GM21360 (cell line): Measurements from ENCODE around the gene SLC47A2.

ENCODE experiments used
- ATAC-seq: cut with Tn5 transposase; IDR thresholded peaks from one replicate; pipeline ENCODE4 v1.9.1; 2021; ENCODE audit warnings: mild to moderate bottlenecking, moderate library complexity; ENCODE audit not compliant: unreplicated experiment

The SLC47A2 gene

DNA sequence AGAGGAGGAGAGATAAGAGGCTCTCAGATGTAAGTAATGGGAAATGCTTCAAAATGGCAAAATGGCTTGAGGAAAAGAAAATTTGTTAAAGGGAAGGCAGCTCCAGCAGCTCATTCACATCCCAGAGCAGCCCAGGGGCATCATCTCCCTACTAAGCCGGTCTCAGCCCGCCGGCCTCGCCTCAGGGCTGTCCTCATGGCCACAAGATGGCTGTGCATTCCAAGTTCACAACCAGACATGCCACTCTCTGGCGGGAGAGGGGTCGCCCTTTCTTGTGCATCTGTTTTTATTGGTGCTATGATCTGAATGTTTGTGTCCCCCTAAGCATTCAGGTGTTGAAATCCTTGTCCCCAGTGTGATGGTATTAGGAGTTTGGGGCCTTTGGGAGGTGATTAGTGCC lies 13.5 kb upstream of the SLC47A2 start:
- no peak for ATAC-seq

DNA sequence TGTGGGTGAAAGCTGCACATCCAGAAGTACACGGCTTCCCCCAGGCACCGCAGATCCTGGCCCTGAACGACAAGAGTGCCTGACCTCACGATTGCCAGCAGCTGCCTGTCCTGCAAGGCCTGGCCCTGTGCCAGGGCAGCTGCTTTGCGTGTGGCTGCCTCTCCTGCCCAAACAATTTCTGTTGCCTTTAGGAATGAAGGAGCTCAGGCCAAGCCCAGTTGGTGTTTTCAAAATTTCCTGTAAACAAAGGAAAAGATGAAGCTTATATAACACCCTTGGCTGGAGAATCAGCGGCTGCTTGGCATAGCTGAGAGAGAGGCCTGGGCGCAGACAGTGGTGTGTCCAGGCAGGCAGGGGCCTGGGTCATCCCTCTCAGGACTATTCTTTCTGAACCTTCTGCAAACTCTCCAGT lies 11.7 kb upstream of the SLC47A2 start:
- no peak for ATAC-seq

GRCh38 chr17:19727501-19728078 lies 11.2 kb upstream of the SLC47A2 start:
- ATAC-seq: no peak

DNA sequence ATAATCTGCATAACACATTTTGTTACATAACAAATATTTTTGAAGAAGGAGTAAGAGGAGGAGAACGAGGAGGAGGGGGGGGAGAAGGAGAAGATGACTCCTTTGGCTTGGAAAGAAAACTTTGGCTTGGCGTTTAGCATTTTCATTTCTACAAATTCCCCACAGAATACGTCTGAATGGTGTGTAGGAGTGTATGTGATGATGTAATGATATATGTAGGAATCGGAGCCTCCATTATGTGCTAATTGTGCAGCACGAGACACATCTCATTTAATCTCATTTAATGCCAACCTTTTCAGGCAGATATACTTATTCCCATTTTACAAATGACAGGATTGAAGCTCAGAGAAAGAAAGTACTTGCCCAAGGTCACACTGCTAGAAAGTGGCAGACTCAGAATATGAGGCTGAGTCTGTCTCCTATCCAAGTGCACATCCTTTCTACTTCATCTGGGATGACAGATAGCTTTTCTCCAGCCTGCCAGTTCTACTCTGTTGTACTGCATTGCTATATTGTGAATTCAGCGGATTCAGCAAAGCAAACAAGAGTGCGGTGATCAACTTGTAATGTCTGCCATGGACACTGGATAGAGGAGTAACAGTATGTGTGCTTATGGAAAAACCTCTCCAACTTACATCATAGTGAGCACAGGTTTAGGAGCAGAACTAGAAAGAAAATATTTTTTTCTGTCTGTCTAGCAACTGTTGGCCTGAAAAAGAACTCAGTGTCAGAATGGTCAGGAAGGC lies 10.4 kb upstream of the SLC47A2 start:
- ATAC-seq: no peak

DNA sequence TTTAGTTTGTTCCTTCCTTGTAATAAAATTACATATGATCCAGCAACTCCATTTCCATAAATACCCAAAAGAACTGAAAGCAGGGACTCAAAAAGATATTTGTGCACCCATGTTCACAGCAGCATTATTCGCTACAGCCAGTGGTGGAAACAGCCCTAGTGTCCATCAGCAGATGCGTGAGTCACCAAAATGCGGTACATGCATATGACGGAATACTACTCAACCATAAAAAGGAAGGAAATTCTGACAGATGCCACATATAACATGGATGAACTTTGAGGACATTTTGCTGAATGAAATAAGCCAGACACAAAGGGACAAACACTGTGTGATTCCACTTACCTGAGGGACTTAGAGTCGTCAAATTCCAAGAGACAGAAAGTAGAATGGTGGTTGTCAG lies 9.1 kb upstream of the SLC47A2 start:
- no peak for ATAC-seq

DNA sequence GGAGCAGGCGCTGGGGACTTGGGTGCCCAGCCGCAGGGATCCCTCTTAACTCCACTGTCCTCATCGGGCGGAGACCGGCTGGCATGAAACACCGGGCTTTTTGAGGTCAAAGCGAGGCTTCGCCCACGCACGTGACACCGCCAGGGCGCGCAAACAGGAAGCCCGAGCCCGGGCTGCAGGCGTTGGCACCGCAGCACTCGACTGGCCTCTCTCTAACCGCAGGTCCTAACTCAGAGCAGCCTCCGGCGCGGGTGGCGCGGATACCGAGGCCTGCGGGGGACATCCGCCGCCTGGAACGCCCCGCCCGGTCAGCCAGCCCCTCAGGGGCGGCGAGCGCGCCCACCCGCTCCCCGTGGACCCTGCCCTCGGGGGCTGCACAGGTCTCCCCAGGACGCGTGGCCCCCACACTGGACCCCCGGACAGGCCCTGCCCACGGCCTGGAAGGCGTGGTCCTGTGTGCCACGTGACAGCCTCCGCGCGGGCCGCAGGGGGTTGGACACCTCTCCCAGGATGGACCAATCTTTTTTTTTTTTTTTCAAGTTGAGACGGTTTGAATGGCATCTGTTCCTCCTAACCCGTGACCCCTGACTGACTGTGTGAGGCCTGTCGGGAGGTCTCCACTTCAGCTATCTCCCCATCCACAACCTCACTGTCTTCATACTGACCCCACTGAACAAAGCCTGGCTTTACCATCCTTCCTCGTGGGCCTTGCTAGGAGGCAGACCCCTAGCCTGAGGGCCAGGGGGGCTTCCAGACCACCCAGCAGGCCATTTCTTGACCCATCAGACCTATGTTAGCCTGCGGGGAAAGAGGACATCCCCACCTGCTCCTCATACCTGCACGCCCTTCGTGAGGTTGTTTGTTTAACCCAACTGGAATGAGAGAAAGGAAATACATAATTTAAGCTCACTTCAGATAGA lies 8.4 kb upstream of the SLC47A2 start:
- no peak for ATAC-seq

GRCh38 chr17:19723964-19724363 lies 7.6 kb upstream of the SLC47A2 start:
- ATAC-seq: no peak

GRCh38 chr17:19720631-19721426 lies 4.4 kb upstream of the SLC47A2 start:
- ATAC-seq: no peak

GRCh38 chr17:19720210-19720475 lies 3.8 kb upstream of the SLC47A2 start:
- ATAC-seq: no peak

DNA sequence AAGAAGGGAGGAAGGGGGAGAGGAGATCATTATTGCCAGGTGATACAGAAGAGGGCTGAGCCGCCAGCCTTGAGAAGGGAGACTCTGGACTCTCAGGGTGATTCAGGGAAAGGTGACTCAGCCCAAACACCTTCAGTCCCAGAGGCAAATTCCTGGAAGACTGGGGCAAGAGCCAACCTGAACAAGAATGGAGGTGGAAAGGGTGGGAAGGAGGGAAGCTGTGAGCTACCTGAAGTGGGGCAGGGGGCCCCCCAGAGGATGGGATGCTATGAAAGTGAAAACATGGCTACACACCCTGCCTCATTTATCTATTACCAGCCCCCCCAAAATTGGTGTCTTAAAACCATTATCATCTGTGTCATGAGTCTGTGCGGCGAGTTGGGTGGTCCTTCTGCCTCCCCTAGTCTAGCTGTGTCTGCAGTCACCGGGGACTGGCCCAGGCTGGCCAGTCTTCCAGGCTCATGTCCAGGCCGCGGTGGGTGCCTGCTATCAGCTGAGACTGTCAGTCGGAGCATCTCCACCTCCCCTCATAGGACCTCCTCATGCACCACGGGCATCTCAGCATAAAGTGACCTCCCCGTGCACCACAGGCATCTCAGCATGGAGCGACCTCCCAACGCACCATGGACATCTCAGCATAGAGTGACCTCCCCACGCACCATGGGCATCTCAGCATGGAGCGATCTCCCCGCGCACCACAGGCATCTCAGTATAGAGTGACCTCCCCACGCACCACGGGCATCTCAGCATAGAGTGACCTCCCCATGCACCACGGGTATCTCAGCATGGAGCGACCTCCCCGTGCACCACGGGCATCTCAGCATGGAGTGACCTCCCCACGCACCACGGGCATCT lies 3.2 kb upstream of the SLC47A2 start:
- no peak for ATAC-seq

DNA sequence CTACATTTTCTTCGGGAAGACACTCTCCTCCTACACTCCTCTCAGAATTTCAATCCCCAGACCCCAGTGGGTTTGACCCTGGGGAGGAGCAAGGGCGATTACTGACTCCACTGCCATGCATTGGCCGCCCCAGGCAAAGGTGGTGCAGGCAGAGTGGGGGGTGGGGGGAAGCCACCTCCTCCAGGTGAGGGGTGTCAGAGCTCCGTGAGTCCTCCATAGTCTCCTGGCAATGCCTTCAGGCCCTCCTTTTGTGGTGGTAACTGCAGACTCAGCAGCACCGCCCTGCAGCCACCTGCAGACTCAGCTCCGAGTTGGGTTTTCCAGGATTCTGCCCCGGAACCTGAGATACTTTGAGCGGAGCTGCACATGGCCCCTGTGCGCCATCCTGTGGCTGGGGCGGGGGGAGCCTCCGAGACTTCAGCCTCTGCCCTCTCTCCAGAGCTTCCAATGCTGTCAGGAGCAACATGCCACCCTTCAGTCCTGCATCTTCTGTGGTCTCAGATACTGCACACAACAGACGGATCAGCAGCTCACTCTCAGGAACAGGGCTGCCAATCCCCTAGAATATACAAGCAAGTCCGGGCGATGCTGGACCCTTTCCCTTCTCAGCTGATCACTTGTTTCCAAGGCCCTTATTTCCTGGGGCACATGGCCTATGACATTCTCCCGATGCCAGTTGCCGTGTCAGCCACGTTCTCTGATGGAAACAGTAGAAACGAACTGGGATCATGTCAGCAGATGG lies 2.4 kb upstream of the SLC47A2 start:
- ATAC-seq: no peak

- no peak for ATAC-seq
These were observed 1.7 kb upstream of the SLC47A2 start for GRCh38 chr17:19718041-19718612.

DNA sequence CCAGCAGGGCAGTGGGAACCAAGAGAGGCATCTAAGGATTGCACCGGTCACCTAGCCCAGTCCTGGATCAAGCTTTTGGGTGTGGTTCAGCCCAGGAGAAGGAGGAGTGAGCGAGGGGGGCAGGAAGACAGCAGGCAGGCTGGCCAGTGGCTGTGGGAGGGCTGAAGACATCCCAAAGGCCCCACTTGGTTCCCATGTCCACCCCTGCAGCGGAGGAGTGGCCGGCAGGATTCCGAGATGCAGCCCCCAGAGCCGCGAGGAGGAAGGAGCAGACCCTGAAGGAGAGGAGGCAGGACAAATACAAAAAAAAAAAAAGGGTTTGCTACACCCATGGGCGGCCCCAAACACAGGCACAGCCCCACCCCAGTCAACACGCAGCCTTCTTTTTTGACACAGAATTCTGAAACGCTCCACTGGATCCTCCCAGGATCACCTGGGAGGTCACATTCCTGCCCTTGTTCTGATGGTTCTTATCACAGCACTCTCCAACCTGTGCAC lies 1.1 kb upstream of the SLC47A2 start:
- no peak for ATAC-seq

- ATAC-seq: no peak
These were observed 612 bp upstream of the SLC47A2 start for GRCh38 chr17:19717031-19717360.

- ATAC-seq: no peak
These were observed 1.6 kb downstream of the SLC47A2 start for GRCh38 chr17:19714542-19715411.

DNA sequence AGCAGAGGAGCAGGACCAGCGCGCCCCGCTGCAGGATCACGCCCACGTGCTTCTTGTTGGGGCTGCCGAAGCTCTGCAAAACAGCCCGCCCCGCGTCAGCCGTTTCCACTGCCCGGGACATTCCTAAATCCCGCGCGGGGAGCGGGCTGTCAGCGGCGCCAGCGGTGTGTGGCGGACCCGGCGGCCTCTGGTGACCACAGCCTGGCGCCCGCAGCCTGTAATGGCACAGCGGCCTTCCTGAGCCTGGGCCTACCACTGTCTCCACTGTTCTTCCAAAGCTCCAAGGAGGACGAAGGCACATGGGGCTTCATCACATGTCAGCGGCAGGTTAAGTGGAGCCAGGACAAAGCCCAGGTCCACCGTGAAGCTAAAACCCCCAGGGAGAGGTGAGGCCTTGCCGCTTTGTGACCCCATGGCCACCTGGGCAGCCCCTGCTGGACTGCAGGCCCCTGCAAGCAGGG lies 2.5 kb downstream of the SLC47A2 start:
- ATAC-seq: no peak

DNA sequence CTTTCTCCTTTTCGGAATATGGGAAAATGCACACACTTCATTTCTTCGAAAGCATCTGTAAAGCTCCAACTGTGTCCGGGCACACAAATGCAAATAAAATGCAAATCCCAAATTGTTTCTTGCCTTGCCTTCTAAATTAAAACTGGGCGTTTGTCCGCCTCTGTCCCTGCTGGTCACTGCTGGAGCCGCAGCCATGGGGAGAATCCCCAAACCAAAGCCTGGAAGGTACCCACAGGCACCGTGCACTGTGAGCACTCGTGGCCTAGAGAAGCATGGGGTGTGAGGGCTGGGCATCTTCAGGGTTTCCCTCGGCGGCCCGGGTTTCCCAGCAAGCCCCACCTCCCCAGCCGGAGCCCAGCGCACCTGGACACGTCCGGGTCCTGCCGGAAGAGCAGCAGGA lies 2.9 kb downstream of the SLC47A2 start:
- no peak for ATAC-seq

- no peak for ATAC-seq
These were observed 3.9 kb downstream of the SLC47A2 start for GRCh38 chr17:19712436-19713004.
